ENCODE results near the gene VCL.

DNA sequence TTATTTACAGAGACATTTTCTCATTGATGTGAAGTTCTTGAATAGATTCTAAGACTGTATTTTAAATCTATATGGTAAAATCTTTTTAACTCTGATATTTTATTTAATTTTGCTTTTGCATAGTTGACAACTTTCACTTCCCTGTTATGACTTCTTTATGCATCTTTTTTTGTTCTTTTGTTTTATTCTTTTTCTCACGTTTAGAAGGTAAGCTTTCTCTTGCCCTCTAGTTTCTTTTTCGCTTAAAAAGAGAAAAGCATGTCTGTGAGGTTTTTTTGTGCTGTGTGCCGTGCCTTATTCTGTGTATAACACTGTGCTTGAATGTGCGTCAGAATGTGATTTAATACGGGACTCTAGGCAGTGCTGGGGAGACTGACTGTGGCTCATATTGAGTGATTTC lies 78.0 kb downstream of the VCL start:
- TF ChIP-seq GATA2 (IDR thresholded peaks at IDR 0.05; ENCODE audit: low read depth, low read length) (no peak), GATA3 (IDR thresholded peaks at IDR 0.05; ENCODE audit: low read depth, low read length) (no peak)

All from SH-SY5Y (cell line).